ENCODE measurements around the gene SLC9A1.

The SLC9A1 gene

GRCh38 chr1:27116697-27117096 lies 38.2 kb downstream of the SLC9A1 start:
- H3K4me3 ChIP-seq (ENCODE audit: low read length): no peak overlapping the region
- DNase-seq (ENCODE audit: low read depth): peak; percentile 90
- no peak for TF ChIP-seq CTCF (conservative IDR thresholded peaks at IDR 0.05; ENCODE audit: low read length)

GRCh38 chr1:27116232-27116631 lies 38.7 kb downstream of the SLC9A1 start:
- no peak for DNase-seq (ENCODE audit: low read depth)
- no peak overlapping the region for H3K4me3 ChIP-seq (ENCODE audit: low read length)
- no peak for TF ChIP-seq CTCF (conservative IDR thresholded peaks at IDR 0.05; ENCODE audit: low read length)

GRCh38 chr1:27114546-27114945 lies 40.4 kb downstream of the SLC9A1 start:
- no peak overlapping the region for H3K4me3 ChIP-seq (ENCODE audit: low read length)
- no peak for DNase-seq (ENCODE audit: low read depth)
- TF ChIP-seq CTCF (conservative IDR thresholded peaks at IDR 0.05; ENCODE audit: low read length): no peak

GRCh38 chr1:27113861-27114260 lies 41.1 kb downstream of the SLC9A1 start:
- no peak for DNase-seq (ENCODE audit: low read depth)
- no peak for TF ChIP-seq CTCF (conservative IDR thresholded peaks at IDR 0.05; ENCODE audit: low read length)

GRCh38 chr1:27111626-27112573 lies 43.0 kb downstream of the SLC9A1 start:
- DNase-seq (ENCODE audit: low read depth): peak; percentile 100
- TF ChIP-seq CTCF (conservative IDR thresholded peaks at IDR 0.05; ENCODE audit: low read length): peak; percentile 64
- H3K4me3 ChIP-seq (ENCODE audit: low read length): no peak overlapping the region

More at GRCh38 chr1:27113861-27114260, 41.1 kb downstream of the SLC9A1 start:
- H3K4me3 ChIP-seq (ENCODE audit: low read length): no peak overlapping the region

GRCh38 chr1:27109103-27109822 lies 45.7 kb downstream of the SLC9A1 start:
- no peak overlapping the region for H3K4me3 ChIP-seq (ENCODE audit: low read length)
- DNase-seq (ENCODE audit: low read depth): no peak
- peak; percentile 28 for TF ChIP-seq CTCF (conservative IDR thresholded peaks at IDR 0.05; ENCODE audit: low read length)

All from AG10803 (cell line).